ENCODE measurements around the gene SLK. TPM values are rescaled to one million over a fixed set of nuclear protein-coding genes. Genes with fewer than 3 reads are reported as not detected.

The SLK gene
- total and polyA plus RNA-seq, 2 of the 4 experiments (the other 2 are of a cell fraction): 8.1 to 21.5 TPM

DNA sequence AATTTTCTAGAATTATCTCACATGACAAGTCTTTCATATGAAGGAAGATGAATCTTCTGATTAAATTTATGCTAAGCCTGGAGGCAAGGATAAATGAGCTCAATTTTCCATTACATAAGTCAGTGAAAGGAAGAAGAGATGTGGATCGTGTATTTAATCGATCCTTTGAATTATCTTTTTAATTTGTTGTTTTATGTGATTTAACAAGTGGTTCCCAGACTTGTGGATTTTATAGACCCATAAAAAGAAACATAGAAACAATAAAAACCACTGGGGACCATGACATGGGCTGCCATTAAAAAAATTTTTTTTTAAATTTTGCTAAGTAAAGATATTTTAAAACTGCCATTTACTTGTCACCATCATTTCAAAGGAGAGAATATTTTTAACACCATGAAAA, 45.0 kb downstream of the SLK start:
- in situ Hi-C loops (cut with MboI; ENCODE audit: low sequenced_read_pairs): loop anchor here (25.0 kb wide), 1 partner anchor 300 kb away; no protein-coding TSS in a partner anchor
- H3K9ac ChIP-seq (ENCODE audit: low read depth, low read length): no peak overlapping the region
- H2BK120ac ChIP-seq (ENCODE audit: low read depth, low read length): no peak overlapping the region
- no peak overlapping the region for H3K14ac ChIP-seq (replicated peaks; ENCODE audit: low read depth, low read length)
- POLR2A ChIA-PET (ENCODE audit: unreplicated experiment): no interaction called here
- H3K36me3 ChIP-seq (ENCODE audit: control insufficient read depth, insufficient read depth, low read length): peaks cover 7% of the 10 kb centered on the region
- H3K4me2 ChIP-seq (ENCODE audit: low read depth, low read length): no peak overlapping the region
- H4K8ac ChIP-seq (ENCODE audit: low read depth in 2 of 2, low read length in 2 of 2): no peak overlapping the region
- WGBS, 2 experiments (ENCODE audit: extremely low coverage in 2 of 2, insufficient read length in 1 of 2): no CpG with 5 or more reads among the region's 2 CpGs
- H4K20me1 ChIP-seq (ENCODE audit: insufficient read depth, low read length): no peaks in the 10 kb centered on the region
- no peak overlapping the region for H3K4me3 ChIP-seq (ENCODE audit: insufficient read depth, low read depth, low read length)
- H2AK9ac ChIP-seq (replicated peaks; ENCODE audit: low read depth, low read length, poor library complexity): no peak overlapping the region
- H3K27ac ChIP-seq (ENCODE audit: insufficient read depth, low read length): no peak overlapping the region
- no peaks in the 10 kb centered on the region for H3K9me3 ChIP-seq (ENCODE audit: control insufficient read depth, insufficient read depth, low read length)
- intact Hi-C loops (cut with micrococcal nuclease): loop anchor here (5.0 kb wide), 1 partner anchor 40 kb away; no protein-coding TSS in a partner anchor
- no peak overlapping the region for H3K4ac ChIP-seq (ENCODE audit: low read depth, low read length)
- H3K79me1 ChIP-seq (ENCODE audit: low read depth in 1 of 2, low read length in 2 of 2): peaks cover 4 to 14% of the 10 kb centered on the region in 2 experiments; a peak in 3 of 4 replicates
- BruUV-seq (replicated peaks): no TSS peak
- H2AK5ac ChIP-seq (ENCODE audit: low read depth, low read length): no peak overlapping the region
- no peak for ATAC-seq (ENCODE audit: low read depth)
- H2AFZ ChIP-seq (replicated peaks; ENCODE audit: low read length, poor library complexity): no peak overlapping the region
- no peak overlapping the region for H3K23ac ChIP-seq (ENCODE audit: low read depth, low read length)
- no peak overlapping the region for H2BK15ac ChIP-seq (ENCODE audit: low read depth, low read length)
- DNase-seq: no peak
- H3K56ac ChIP-seq (ENCODE audit: extremely low read depth, insufficient read depth, low read length): no peak overlapping the region
- TF ChIP-seq, protein P1, sequence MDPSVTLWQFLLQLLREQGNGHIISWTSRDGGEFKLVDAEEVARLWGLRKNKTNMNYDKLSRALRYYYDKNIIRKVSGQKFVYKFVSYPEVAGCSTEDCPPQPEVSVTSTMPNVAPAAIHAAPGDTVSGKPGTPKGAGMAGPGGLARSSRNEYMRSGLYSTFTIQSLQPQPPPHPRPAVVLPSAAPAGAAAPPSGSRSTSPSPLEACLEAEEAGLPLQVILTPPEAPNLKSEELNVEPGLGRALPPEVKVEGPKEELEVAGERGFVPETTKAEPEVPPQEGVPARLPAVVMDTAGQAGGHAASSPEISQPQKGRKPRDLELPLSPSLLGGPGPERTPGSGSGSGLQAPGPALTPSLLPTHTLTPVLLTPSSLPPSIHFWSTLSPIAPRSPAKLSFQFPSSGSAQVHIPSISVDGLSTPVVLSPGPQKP (IDR thresholded peaks at IDR 0.05; ENCODE audit: borderline replicate concordance, low read depth, low read length): no peak
- TF ChIP-seq SMC3 (IDR thresholded peaks at IDR 0.05; ENCODE audit: low read depth, low read length) (no peak), MAZ (IDR thresholded peaks at IDR 0.05; ENCODE audit: borderline replicate concordance, low read depth, low read length) (no peak), MXI1 (IDR thresholded peaks at IDR 0.05; ENCODE audit: borderline replicate concordance, low read depth, low read length) (no peak), RFX5 (IDR thresholded peaks at IDR 0.05; ENCODE audit: low read depth, low read length) (no peak), MAFK (IDR thresholded peaks at IDR 0.05; ENCODE audit: low read depth, low read length) (no peak), RCOR1 (IDR thresholded peaks at IDR 0.05; ENCODE audit: insufficient replicate concordance, low read length) (no peak), CHD1 (IDR thresholded peaks at IDR 0.05; ENCODE audit: low read depth, low read length) (no peak), POLR2A (IDR thresholded peaks at IDR 0.05; ENCODE audit: low read depth, low read length) (no peak), NFE2L2 (IDR thresholded peaks at IDR 0.05; ENCODE audit: low read depth, low read length) (no peak)
- TF ChIP-seq, protein P2, sequence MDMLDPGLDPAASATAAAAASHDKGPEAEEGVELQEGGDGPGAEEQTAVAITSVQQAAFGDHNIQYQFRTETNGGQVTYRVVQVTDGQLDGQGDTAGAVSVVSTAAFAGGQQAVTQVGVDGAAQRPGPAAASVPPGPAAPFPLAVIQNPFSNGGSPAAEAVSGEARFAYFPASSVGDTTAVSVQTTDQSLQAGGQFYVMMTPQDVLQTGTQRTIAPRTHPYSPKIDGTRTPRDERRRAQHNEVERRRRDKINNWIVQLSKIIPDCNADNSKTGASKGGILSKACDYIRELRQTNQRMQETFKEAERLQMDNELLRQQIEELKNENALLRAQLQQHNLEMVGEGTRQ (IDR thresholded peaks at IDR 0.05; ENCODE audit: low read depth, low read length): no peak
- dilution Hi-C loops (cut with HindIII; ENCODE audit: low sequenced_read_pairs, unreplicated experiment): no loop called here
- H2BK20ac ChIP-seq (ENCODE audit: low read depth, low read length): no peak overlapping the region
- H4K5ac ChIP-seq (ENCODE audit: low read depth, low read length): no peak overlapping the region
- no peak overlapping the region for H4K91ac ChIP-seq (ENCODE audit: insufficient read depth, low read depth, low read length)
- H2BK5ac ChIP-seq (ENCODE audit: low read depth, low read length, poor library complexity, severe bottlenecking): no peak overlapping the region
- H3K4me1 ChIP-seq (ENCODE audit: control insufficient read depth, insufficient read depth, low read length): peaks cover 4% of the 10 kb centered on the region
- peaks cover 4% of the 10 kb centered on the region for H3K9me1 ChIP-seq (ENCODE audit: insufficient read depth, low read length)
- no peaks in the 10 kb centered on the region for H3K27me3 ChIP-seq (ENCODE audit: control insufficient read depth, insufficient read depth, low read length)
- CTCF ChIA-PET: interaction anchor here (0.7 to 1.1 kb wide), 2 partner anchors 109 to 124 kb away, joined by 3 read pairs; no protein-coding TSS in a partner anchor
- no peak overlapping the region for H3K18ac ChIP-seq (ENCODE audit: low read depth, low read length)

All from IMR-90 (cell line).